SJCRH30 (cell line): ENCODE measurements around the gene EFNB2. TPM values are rescaled to one million over a fixed set of nuclear protein-coding genes. Genes with fewer than 3 reads are reported as not detected.
A peak's percentile ranks its signal among the peaks of the same experiment; 100 is the strongest.

Experiments
- DNase-seq, 2 experiments: peaks; one replicate each; pipeline ENCODE4 v3.0.0-alpha.2; 2015 to 2020
- H3K27ac ChIP-seq: fragments of 250-450 bp; sonication (Bioruptor Pico); 2 replicates; pipeline ENCODE4 v1.5.1; 2020; ENCODE audit warnings: mild to moderate bottlenecking, moderate library complexity
- H3K27me3 ChIP-seq: fragments of 250-450 bp; sonication (Bioruptor Pico); 2 replicates; pipeline ENCODE4 v1.5.1; 2020; ENCODE audit warnings: mild to moderate bottlenecking, moderate library complexity
- H3K36me3 ChIP-seq: fragments of 250-450 bp; sonication (Bioruptor Pico); 2 replicates; pipeline ENCODE4 v1.5.1; 2020; ENCODE audit warnings: mild to moderate bottlenecking, moderate library complexity
- H3K4me1 ChIP-seq: fragments of 250-450 bp; sonication (Bioruptor Pico); 2 replicates; pipeline ENCODE4 v1.5.1; 2020; ENCODE audit warnings: mild to moderate bottlenecking, moderate library complexity
- H3K4me3 ChIP-seq: fragments of 250-450 bp; sonication (Bioruptor Pico); 2 replicates; pipeline ENCODE4 v1.5.1; 2020; ENCODE audit warnings: mild to moderate bottlenecking, moderate library complexity
- H3K9me3 ChIP-seq: fragments of 250-450 bp; sonication (Bioruptor Pico); replicated peaks from 2 replicates; pipeline ENCODE4 v1.5.1; 2020; ENCODE audit warnings: mild to moderate bottlenecking, moderate library complexity
- total RNA-seq: library from RNA; depleted of rRNA; stranded (reverse); fragments of >200 nt; shearing (Covaris generic); gene quantifications from 2 replicates; pipeline ENCODE4 v1.2.3, GENCODE V29; 2014

EFNB2 gene
- total RNA-seq, 1 experiment from 2014 or later: 19.0 TPM

DNA sequence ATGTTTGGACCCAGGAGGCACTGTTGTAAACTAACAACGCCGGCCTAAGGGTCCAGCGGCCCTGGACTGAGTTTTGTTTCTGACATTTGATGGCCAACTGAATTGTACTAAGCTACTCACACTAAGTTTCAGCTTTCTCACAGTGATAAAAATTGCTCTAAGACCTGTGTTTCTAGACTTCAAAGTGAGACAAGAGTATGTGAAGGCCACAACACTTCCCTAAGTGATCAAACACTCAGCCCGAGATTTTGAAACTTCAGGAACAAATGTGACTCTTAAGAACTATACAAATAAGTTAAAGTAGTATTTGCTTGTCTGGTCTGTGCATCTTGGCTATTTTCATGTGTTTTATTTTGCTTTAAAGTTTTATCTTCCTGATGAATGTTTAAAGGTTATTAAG, 30.2 kb downstream of the EFNB2 start:
- no peaks in the 10 kb centered on the region for H3K27me3 ChIP-seq
- H3K4me3 ChIP-seq: no peak overlapping the region
- H3K9me3 ChIP-seq: no peaks in the 10 kb centered on the region
- no peaks in the 10 kb centered on the region for H3K36me3 ChIP-seq
- H3K27ac ChIP-seq: no peak overlapping the region
- peaks cover 20% of the 10 kb centered on the region for H3K4me1 ChIP-seq
- DNase-seq: no peak

DNA sequence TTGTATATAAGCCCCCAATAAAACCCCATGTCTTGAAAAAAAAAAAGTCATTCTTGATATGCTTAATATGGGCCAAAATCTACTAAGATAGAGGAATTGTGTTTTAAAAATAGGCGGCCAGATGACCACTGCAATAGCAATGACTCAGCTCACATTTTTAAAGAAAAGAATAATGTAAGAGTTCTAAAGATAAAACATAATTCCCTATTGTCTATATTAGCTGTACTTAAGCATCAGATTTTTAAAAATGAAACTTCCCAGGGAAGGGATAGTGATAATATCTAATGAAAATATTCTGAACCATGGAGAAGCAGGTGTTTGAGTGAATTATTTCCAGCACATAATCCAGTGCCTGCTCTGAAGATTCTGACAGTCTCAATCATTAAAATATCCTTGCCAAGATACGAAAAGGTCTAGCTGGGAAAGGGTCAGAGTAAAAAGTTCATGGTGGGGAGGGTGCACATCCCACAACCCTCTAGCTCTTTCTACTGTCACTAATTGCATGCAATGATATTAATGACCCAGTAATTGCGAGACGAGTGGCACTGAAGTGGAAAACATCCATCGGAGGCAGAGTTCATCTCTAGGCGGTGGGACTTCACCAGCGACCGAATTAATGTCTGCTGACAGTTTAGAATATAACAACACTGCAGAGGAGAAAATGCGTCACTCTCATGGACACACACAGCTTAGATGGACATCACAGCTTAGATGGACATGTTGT, 31.6 kb downstream of the EFNB2 start:
- DNase-seq: no peak
- H3K4me3 ChIP-seq: no peak overlapping the region
- H3K27ac ChIP-seq: no peak overlapping the region
- no peaks in the 10 kb centered on the region for H3K9me3 ChIP-seq
- peaks cover 21% of the 10 kb centered on the region for H3K4me1 ChIP-seq
- H3K27me3 ChIP-seq: no peaks in the 10 kb centered on the region
- H3K36me3 ChIP-seq: no peaks in the 10 kb centered on the region

DNA sequence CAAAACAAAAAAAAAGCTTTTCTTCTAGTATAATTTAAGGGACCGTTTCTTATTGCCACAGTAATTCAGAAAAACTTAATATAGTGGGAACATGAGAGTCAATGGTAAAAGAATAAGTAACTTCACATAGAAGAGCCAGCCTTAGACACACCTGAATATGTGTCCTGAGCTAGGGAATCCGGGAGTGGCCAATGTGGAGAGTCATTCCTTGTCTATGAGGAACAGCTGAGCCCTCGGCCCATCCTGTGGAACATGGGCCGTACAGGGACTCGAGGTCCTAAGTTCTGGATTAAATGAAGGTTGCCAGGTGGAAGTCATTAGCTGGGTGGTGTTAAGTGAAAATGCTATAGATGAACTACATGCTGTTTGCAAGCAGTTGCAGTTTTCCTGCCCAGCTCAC, 32.2 kb downstream of the EFNB2 start:
- Histone ChIP-seq H3K4me3 (no peak overlapping the region), H3K27ac (no peak overlapping the region), H3K36me3 (no peaks in the 10 kb centered on the region), H3K4me1 (peaks cover 14% of the 10 kb centered on the region), H3K9me3 (no peaks in the 10 kb centered on the region), H3K27me3 (no peaks in the 10 kb centered on the region)
- no peak for DNase-seq

DNA sequence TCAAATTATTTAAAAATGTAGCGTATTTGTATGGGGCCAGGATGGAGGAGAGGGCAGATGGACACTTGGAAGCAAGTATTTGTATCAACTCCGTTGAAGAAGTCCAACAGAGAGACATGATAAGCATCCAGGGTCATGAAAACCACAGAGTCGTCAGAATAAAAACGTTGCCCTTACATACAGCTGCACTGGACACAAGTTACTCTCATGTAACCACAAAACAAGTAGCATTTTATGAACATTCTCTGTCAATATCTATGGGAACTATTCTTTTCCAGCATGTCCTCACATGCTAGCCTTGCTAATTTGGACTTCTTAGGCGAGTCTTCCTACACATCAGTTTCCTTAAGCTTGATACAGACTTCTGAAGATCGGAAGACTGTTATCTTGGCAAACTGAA, 35.0 kb downstream of the EFNB2 start:
- H3K4me3 ChIP-seq: no peak overlapping the region
- H3K36me3 ChIP-seq: no peaks in the 10 kb centered on the region
- no peaks in the 10 kb centered on the region for H3K9me3 ChIP-seq
- no peaks in the 10 kb centered on the region for H3K27me3 ChIP-seq
- H3K27ac ChIP-seq: no peak overlapping the region
- peaks cover 6% of the 10 kb centered on the region; the same call in 1 of the 2 replicates for H3K4me1 ChIP-seq
- DNase-seq: no peak

DNA sequence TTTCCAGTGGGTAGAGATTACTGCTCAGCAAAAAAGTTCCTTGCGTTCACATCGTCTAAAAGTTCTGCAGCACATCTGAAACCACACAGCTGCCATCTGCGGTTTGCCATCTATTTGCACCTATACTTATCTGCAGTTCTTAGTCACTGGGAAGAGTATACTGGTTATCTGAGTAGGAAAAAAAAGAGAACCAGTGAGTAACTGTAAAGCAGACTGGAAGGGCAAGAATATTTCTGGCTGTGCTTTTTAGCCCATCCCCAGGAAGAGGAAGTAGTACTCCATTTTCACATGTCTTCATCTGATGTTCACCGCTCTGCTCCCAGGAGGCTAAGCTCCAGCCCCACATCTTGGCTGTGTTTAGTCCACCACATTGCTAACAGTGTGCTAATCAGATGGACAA, 35.6 kb downstream of the EFNB2 start:
- H3K27ac ChIP-seq: no peak overlapping the region
- H3K4me1 ChIP-seq: peaks cover 6% of the 10 kb centered on the region; the same call in 1 of the 2 replicates
- no peak overlapping the region for H3K4me3 ChIP-seq
- H3K36me3 ChIP-seq: peaks cover 4% of the 10 kb centered on the region; the same call in 1 of the 2 replicates
- no peaks in the 10 kb centered on the region for H3K9me3 ChIP-seq
- no peaks in the 10 kb centered on the region for H3K27me3 ChIP-seq
- peak; percentile 15 to 41 for DNase-seq

DNA sequence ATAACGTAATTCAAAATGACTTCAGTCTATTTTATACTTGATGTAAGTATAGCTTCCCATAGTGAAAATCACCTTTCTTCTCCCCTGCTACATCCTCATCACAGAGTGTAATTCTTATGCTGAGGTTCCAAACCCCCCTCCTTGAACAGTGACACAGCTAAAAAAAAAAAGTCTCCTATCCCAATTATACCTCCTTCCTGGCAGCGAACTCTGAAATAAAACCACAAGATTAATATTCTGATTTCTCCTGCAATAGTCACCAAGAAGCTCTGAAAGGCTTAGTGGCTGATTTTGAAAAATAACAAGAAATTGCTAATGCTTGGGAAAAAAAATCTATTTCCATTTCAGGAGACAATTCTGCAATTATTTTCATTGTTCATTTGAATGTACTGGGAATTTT, 36.3 kb downstream of the EFNB2 start:
- no peak for DNase-seq
- Histone ChIP-seq H3K9me3 (no peaks in the 10 kb centered on the region), H3K27ac (no peak overlapping the region), H3K36me3 (peaks cover 12% of the 10 kb centered on the region), H3K4me3 (no peak overlapping the region), H3K27me3 (no peaks in the 10 kb centered on the region), H3K4me1 (peaks cover 6% of the 10 kb centered on the region; the same call in 1 of the 2 replicates)

DNA sequence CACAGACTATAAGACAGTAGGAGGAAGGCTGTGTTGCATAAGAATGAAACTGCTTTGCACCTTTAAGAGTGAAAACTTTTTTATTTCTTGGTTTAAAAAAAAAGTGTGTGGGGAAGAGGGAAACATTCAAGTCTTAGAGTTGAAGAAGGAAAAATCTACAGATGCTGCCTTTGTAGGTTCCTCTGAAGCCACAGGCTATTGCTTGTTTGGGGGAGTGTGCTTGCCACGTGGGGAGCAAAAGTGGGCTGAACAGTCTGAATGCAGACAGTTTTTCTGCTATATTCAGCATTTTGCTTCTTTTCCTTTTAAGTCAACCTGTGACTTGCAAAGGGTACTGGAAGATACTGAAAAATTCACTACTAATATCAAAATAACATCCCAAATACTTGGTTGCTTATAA, 36.9 kb downstream of the EFNB2 start:
- H3K27ac ChIP-seq: no peak overlapping the region
- DNase-seq: no peak
- H3K4me1 ChIP-seq: peaks cover 2% of the 10 kb centered on the region; the same call in 1 of the 2 replicates
- H3K27me3 ChIP-seq: no peaks in the 10 kb centered on the region
- H3K4me3 ChIP-seq: no peak overlapping the region
- peaks cover 14% of the 10 kb centered on the region for H3K36me3 ChIP-seq
- H3K9me3 ChIP-seq: no peaks in the 10 kb centered on the region

DNA sequence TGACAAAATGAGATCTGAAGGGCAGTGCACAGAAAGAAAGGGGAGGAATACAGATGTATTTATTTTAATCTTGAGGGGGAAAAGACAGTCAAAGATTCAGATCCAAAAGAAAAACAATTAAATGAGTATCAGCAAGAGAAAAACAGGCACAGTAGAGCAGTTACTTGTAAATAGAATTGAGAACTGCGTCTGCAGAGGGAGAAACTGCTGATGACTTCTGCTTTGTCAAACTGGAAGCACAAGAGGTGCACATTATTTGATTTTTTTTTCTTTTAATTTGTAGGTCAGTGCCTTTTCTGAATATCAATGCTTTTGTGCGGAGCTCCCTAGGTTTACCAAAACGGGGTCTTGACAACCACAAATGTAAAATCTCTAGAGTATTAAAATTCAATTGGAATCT, 37.3 kb downstream of the EFNB2 start:
- Histone ChIP-seq H3K9me3 (no peaks in the 10 kb centered on the region), H3K27me3 (no peaks in the 10 kb centered on the region), H3K4me3 (no peak overlapping the region), H3K4me1 (peaks cover 2% of the 10 kb centered on the region; the same call in 1 of the 2 replicates), H3K27ac (no peak overlapping the region), H3K36me3 (peaks cover 14% of the 10 kb centered on the region)
- DNase-seq: no peak

DNA sequence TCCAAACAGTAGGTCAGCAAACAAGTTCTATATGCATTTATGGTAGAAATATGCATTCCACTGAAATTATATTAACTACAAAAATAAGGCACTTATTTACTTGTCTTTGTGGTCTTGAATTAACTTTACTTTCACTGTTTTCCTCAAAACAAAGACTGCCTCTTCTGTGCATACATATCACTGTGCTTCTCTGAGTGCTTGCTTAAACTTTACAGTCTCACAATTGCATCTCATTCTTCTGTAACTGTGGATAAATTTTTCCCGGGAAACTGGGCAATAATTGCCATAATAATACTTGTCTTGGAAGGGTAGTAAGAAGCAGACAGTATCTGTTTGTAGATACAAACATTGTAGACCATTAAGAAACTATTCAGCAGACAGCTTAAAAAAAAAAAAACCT, 38.4 kb downstream of the EFNB2 start:
- Histone ChIP-seq H3K9me3 (no peaks in the 10 kb centered on the region), H3K36me3 (peaks cover 21% of the 10 kb centered on the region), H3K4me1 (peaks cover 2% of the 10 kb centered on the region; the same call in 1 of the 2 replicates), H3K4me3 (no peak overlapping the region), H3K27ac (no peak overlapping the region), H3K27me3 (no peaks in the 10 kb centered on the region)
- DNase-seq: no peak

DNA sequence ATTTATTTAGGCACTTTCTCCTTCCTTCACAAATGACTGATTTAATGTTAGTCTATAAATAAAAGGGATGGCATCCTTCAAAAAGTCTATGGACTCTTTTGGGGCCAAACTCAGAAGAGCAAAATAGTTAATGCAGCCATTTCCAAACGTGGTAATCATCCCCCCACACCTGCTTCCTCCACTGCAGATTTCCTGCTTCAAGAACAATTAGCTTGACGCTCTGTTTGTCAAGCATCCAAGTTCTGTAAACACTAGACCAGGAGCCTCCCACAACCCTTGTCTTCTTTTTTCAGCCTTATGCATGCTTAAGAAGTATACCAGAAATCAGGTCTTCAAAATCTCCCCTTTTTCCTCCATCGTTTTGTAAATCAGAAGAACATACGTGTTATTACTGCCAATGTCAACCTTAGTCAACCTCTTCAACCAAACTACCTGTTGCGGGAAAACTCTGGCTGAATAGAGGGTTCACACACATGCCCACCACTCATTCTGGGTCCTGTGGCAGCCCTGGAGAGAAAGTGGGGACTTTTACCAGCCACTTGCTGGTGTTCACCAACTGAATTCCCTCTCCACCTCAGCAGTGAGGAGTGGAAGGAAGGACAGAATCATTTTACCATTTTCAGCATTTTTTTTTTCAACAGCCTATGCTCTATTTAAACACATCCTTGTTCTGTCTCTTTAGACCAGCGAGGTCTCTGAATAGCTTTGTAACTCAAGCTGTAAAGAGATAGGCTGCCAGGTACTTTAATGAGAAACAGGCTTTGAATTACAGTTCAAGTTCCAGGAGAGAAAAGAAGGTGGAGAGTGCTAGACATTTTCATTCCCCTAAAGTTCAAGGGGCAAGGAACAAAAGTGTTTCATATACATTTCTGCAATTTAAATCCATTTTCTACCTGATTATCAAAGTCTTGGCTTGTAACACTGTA, 39.1 kb downstream of the EFNB2 start:
- peaks cover 21% of the 10 kb centered on the region for H3K36me3 ChIP-seq
- H3K4me1 ChIP-seq: peaks cover 2% of the 10 kb centered on the region; the same call in 1 of the 2 replicates
- no peaks in the 10 kb centered on the region for H3K9me3 ChIP-seq
- no peak overlapping the region for H3K27ac ChIP-seq
- no peak overlapping the region for H3K4me3 ChIP-seq
- H3K27me3 ChIP-seq: no peaks in the 10 kb centered on the region
- DNase-seq: no peak

DNA sequence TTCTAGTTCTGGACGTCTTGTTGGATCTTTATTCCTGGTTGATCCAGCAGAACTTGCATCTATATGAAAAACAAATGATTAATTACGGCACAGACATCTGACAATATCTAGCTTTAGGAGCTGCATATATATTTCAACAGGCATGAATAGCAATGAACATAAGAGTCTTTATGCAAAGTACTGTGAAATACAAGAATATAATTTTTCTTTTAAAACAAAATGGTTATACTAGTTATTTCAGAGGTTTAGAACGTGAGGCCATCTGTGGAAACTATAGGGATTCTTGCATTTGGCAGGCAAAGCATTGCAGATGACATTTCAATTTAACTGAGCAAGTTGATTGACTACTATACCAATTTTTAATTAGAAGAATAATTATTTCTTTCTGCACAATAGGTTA, 40.5 kb downstream of the EFNB2 start:
- H3K27ac ChIP-seq: no peak overlapping the region
- H3K36me3 ChIP-seq: peaks cover 21% of the 10 kb centered on the region
- no peaks in the 10 kb centered on the region for H3K9me3 ChIP-seq
- 0 out of 2 replicates have a peak, but pooled peaks cover 2% of the 10 kb centered on the region for H3K4me1 ChIP-seq
- no peaks in the 10 kb centered on the region for H3K27me3 ChIP-seq
- no peak overlapping the region for H3K4me3 ChIP-seq
- DNase-seq: no peak

DNA sequence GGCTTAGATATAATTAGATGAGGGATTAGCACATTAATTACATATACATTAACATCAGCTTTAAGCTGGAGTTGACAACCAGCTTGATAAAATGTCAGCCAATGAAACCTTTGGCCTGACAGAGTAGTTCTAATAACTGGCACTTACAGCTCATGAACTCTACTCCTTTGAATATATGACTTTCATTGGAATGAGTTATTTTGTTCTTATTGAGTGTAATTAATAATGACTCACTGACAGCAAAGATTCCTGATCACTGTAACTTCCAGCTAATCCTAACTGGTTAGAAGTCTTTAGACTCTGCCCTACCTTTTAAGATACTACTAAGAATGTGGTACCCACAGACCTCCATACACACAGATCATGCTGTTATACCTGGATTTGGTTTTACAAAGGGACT, 41.0 kb downstream of the EFNB2 start:
- DNase-seq: no peak
- Histone ChIP-seq H3K4me1 (0 out of 2 replicates have a peak, but pooled peaks cover 2% of the 10 kb centered on the region), H3K9me3 (no peaks in the 10 kb centered on the region), H3K4me3 (no peak overlapping the region), H3K27me3 (no peaks in the 10 kb centered on the region), H3K36me3 (peaks cover 21% of the 10 kb centered on the region), H3K27ac (no peak overlapping the region)

DNA sequence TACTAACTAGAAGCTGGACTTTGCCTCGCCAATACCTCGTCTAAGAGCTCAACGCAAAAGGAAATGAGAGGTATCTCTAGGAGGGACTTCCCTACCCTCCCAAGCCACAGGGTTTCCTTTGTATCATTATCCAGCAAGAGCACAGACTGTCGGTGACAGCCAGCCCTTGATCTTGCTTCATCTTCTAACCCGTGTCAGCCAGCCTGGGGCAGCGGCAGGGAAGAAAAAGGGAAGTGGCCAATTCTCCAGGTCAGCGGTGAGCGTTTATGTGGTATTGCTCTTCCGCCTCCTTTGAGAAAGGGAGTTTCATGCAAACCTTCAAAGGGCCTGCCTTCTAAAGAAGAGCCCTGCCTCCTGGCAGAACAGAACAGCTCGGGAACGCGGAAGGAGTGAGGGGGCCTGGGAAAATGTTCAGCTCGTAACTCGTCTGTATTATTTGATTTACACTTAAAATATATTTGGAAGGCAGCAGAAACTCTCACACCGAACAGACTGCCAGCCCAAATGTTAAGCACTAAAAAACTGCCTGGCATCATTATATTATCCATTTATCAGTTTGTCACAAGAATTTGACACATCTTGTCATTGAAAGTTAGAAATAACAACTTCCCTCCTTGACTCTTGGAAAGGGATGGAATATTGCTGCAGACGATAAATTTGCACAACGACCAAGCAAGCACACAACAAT, 41.8 kb downstream of the EFNB2 start:
- no peaks in the 10 kb centered on the region for H3K27me3 ChIP-seq
- peaks cover 21% of the 10 kb centered on the region for H3K36me3 ChIP-seq
- no peak for DNase-seq
- no peaks in the 10 kb centered on the region for H3K9me3 ChIP-seq
- H3K4me1 ChIP-seq: no peaks in the 10 kb centered on the region
- no peak overlapping the region for H3K27ac ChIP-seq
- H3K4me3 ChIP-seq: no peak overlapping the region

DNA sequence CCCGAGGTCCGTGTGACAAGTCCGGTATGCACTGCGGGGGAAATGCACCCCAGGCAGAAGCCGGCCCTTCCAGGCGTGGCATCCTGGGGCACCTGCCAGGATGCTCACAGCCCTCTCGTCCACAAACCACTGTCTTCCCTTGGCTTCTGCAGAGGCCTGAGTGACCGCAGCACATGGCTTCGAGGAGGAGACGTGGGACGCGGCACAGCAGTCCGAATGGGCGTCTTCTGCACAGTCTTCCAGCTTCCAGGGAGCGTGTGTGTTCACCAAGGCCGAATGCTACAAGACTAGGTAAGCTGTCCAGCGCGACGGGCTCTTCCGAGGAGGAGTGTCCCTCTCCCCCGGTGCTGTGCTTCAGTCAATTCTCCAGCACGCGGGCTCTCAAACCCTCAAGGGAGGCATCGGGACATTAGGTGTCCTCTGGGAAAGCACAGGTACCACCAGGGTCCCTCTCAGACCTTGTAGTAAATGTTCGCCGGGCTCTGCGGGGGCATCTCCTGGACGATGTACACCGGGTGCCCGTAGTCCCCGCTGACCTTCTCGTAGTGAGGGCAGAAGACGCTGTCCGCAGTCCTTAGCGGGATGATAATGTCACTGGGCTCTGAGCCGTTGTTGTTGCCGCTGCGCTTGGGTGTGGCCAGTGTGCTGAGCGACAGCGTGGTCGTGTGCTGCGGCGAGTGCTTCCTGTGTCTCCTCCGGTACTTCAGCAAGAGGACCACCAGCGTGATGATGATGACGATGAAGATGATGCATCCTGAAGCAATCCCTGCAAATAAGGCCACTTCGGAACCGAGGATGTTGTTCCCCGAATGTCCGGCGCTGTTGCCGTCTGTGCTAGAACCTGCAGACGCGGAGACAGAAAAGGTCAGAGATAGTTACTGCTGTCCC, 42.6 kb downstream of the EFNB2 start:
- Histone ChIP-seq H3K4me1 (no peaks in the 10 kb centered on the region), H3K27me3 (no peaks in the 10 kb centered on the region), H3K4me3 (no peak overlapping the region), H3K27ac (no peak overlapping the region), H3K9me3 (no peaks in the 10 kb centered on the region), H3K36me3 (peaks cover 21% of the 10 kb centered on the region)
- no peak for DNase-seq
